HG03196 (cell line): ENCODE data around the gene REM2.
A peak's percentile ranks its signal among the peaks of the same experiment; 100 is the strongest.
"Not testable (repeated sequence)": the region's sequence is repeated elsewhere in the genome, so short reads cannot be mapped to it uniquely, and the experiment has no call there.

Experiments used
- ATAC-seq: cut with Tn5 transposase; IDR thresholded peaks from one replicate; pipeline ENCODE4 v1.9.1; 2021; ENCODE audit not compliant: unreplicated experiment

REM2 gene

GRCh38 chr14:22893706-22894105 is 10.7 kb downstream of the REM2 start:
- ATAC-seq = no peak

- no peak for ATAC-seq
Observed at GRCh38 chr14:22895402-22895801, 12.4 kb downstream of the REM2 start.

- no peak for ATAC-seq
Observed at GRCh38 chr14:22896356-22896755, 13.3 kb downstream of the REM2 start.

- no peak for ATAC-seq
Observed at GRCh38 chr14:22896760-22897159, 13.7 kb downstream of the REM2 start.

- ATAC-seq = no peak
Observed at GRCh38 chr14:22897357-22897756, 14.3 kb downstream of the REM2 start.

GRCh38 chr14:22898302-22899090 is 15.5 kb downstream of the REM2 start:
- ATAC-seq = no peak

GRCh38 chr14:22900081-22900799 is 17.2 kb downstream of the REM2 start:
- no peak for ATAC-seq

GRCh38 chr14:22901799-22902198 is 18.8 kb downstream of the REM2 start:
- ATAC-seq = no peak

GRCh38 chr14:22903742-22904087 is 20.7 kb downstream of the REM2 start:
- ATAC-seq = no peak

GRCh38 chr14:22905627-22906026 is 22.6 kb downstream of the REM2 start:
- no peak for ATAC-seq

GRCh38 chr14:22906073-22906472 is 23.1 kb downstream of the REM2 start:
- ATAC-seq = no peak

- ATAC-seq = no peak
Observed at GRCh38 chr14:22907429-22907828, 24.4 kb downstream of the REM2 start.

GRCh38 chr14:22908601-22909000 is 25.6 kb downstream of the REM2 start:
- no peak for ATAC-seq

- ATAC-seq = no peak
Observed at GRCh38 chr14:22910916-22911315, 27.9 kb downstream of the REM2 start.

GRCh38 chr14:22914836-22915235 is 31.8 kb downstream of the REM2 start:
- not testable (repeated sequence) for ATAC-seq

- no peak for ATAC-seq
Observed at GRCh38 chr14:22915886-22916521, 33.0 kb downstream of the REM2 start.

- ATAC-seq = peak; percentile 93
Observed at GRCh38 chr14:22918804-22919600, 36.0 kb downstream of the REM2 start, which contains the start of gene RBM23. Gene RBM23, minus strand, starts transcription at chr14:22919149.

- peak; percentile 9 for ATAC-seq
Observed at GRCh38 chr14:22919601-22919921, 36.5 kb downstream of the REM2 start.

- ATAC-seq = no peak
Observed at GRCh38 chr14:22920697-22921096, 37.7 kb downstream of the REM2 start.

- ATAC-seq = no peak
Observed at GRCh38 chr14:22922294-22922693, 39.3 kb downstream of the REM2 start.

GRCh38 chr14:22923746-22924145 is 40.7 kb downstream of the REM2 start:
- ATAC-seq = no peak
